CMK (cell line): Measurements from ENCODE around the gene ZNF410.
"Not testable (repeated sequence)": the region's sequence is repeated elsewhere in the genome, so short reads cannot be mapped to it uniquely, and the experiment has no call there.

Source experiments
- DNase-seq: peaks from one replicate; pipeline ENCODE4 v3.0.0-alpha.2; 2010; ENCODE audit warnings: low read depth

ZNF410 gene

GRCh38 chr14:73887318-73887616, 608 bp downstream of the ZNF410 start:
- no peak for DNase-seq

DNA sequence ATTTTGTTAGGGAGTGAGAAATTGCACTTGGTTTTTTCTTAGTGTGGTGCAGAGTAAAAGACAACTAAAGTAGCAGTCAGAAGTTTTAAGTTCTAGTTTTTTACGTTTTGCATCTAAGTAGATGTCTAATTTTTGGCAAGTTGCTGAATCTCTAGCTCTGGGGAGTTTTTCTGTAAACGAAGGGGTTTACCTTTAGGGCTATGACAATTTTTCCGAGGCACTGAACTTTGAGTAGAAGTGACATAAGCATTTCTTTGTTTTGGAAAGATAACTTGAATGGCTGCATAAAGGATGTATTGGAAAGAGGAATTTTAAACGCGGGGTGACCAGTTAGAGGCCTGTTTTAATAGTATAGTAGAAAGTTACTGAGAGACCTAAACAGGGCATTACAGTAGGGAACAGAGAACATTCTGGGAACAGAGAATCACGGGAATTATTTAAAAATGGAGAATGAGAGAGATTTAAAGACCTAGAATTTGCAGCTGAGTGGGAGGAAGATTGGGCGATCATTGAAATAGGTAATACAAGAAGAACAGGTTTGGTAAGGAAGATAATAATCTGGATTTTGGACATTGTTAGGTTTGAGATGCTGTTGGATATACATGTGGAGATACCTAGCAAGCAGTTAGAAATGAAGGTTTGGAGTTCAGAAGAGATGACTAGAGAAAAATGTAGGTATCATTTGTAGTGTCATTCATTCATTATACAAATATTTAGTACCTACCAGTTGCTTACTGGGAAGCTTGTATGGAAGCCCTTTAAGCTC, 1.2 kb downstream of the ZNF410 start:
- no peak for DNase-seq

- no peak for DNase-seq
These were observed 1.7 kb downstream of the ZNF410 start for GRCh38 chr14:73888460-73888725.

DNA sequence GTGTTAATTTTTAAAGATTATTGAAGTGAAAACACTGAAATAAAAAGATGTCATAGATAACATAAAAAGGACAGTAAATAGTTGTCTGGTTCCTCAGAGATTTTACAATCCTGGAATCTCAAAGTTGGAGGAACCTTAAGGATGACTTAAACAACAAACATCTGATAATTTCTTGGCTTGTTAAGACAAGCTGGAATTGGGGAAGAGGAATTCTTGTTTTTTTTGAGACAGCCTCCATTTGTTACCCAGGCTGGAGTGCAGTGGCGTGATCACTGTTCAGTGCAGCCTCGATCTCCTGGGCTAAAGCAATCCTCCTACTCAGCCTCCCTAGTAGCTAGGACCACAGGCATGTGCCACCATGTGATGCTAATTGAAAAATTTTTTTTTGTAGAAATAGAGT, 2.3 kb downstream of the ZNF410 start:
- DNase-seq, result no peak

GRCh38 chr14:73889376-73889775, 2.7 kb downstream of the ZNF410 start:
- no peak for DNase-seq

GRCh38 chr14:73894180-73894687, 7.6 kb downstream of the ZNF410 start:
- not testable (repeated sequence) for DNase-seq

- no peak for DNase-seq
These were observed 9.3 kb downstream of the ZNF410 start for GRCh38 chr14:73895939-73896338.

GRCh38 chr14:73896521-73896920, 9.9 kb downstream of the ZNF410 start:
- no peak for DNase-seq

DNA sequence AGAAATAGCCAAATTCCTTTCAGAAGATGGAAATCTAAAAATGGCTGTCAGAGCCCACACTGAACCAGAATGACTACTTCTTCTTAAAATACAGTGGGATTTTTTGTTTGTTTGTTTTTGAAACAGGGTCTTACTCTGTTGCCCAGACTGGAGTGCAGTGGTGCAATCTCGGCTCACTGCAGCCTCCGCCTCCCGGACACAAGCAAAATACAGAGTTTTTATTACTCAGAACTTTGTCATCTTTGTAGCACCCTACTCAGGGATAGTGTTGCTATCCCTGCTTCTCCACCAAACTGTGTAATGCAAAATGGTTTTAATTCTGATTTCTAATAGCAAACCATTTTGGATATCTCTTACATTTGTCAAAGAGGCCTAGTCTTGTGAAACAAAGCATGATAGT, 16.4 kb downstream of the ZNF410 start:
- DNase-seq, result no peak

DNA sequence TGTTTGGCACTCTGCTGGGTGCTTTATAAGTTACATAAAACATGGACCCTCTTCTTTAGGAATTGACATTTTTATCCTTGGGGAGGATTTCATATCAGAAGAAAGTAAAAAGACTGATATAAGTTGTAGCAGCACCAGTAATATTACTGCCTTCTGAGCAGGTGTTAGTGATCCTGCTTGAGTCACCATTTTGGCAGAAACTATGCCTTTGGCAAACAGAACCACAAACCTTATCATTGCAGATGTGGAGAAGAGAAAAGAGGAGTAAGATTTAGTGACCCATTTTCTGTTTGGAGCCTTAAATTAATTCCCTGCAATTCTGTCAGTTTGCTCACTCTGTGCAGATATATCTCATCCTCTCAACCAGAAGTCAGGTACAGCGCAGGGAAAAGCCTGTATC, 23.0 kb downstream of the ZNF410 start:
- no peak for DNase-seq

DNA sequence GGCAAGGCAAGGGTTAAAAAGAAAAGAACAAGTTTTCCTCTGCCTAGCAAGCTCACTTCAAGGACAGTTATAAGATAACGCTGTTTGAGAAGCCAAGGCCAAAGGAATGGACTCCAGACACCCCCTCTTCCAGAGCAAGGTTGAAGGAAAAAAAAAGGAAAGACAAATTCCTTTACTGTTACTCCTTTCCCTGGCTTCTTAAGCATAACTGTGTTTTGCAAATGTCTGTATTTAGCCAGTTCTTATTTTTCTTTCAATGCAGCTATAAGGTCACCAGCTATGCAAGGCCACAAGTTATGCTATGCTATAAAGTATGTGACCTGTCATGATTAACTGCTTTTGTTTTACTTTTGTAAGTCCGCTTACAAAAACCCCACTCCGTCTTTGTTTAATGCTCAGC, 26.6 kb downstream of the ZNF410 start:
- DNase-seq, result no peak

DNA sequence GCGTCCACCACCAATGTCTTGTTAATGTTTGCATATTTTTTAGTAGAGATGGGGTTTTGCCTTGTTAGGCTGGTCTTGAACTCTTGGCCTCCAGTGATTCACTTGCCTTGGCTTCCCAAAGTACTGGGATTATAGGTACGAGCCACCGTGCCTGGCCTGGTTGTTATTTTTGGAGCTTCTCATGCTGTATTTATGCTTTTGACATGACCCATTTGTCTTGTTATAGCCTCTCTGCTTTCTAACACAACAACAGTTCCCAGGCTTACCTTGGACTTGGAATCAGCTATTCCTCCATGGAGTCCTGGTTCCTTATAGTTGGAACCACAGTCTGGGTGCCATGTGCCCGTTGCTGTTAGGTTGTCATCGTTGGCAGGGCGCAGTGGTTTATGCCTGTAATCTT, 29.7 kb downstream of the ZNF410 start:
- no peak for DNase-seq

DNA sequence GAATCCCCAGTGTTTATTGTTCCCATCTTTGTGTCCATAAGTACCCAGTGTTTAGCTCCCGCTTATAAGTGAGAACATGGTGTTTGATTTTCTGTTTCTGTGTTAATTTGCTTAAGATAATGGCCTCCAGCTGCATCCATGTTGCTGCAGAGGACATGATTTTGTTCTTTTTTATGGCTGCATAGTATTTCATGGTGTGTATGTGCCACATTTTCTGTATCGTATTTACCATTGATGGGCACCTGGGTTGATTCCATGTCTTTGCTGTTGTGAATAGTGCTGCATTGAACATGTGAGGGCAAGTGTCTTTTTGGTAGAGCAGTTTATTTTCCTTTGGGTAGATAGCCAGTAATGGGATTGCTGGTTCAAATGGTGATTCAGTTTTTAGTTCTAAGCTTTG, 32.8 kb downstream of the ZNF410 start:
- not testable (repeated sequence) for DNase-seq

- DNase-seq, result no peak
These were observed 37.7 kb downstream of the ZNF410 start for GRCh38 chr14:73924337-73924736.

GRCh38 chr14:73935666-73936065, 49.0 kb downstream of the ZNF410 start:
- DNase-seq, result no peak

GRCh38 chr14:73936548-73936947, 49.9 kb downstream of the ZNF410 start:
- DNase-seq, result no peak

- DNase-seq, result no peak
These were observed 50.4 kb downstream of the ZNF410 start for GRCh38 chr14:73937012-73937411.

- DNase-seq, result no peak
These were observed 55.5 kb downstream of the ZNF410 start for GRCh38 chr14:73942180-73942579.

DNA sequence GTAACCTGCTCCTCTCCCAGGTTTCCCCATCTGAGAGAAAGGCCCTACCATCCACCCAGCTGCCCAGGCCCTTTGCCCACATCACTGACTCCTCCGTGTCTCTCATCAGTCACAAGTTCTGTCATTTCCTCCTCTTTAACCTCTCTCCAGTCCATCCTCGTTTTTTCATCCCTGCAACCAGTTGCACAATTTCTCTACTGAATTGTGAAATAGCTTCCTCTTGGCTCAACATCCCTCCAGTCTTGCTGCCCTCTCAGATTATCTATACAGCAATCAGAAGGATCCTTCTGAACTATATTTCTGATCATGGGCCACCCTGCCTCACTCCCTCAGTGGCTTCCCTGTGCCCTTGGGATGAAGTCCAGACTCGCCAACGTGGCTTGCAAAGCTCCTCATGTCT, 56.4 kb downstream of the ZNF410 start:
- DNase-seq, result no peak

GRCh38 chr14:73944432-73945158, 57.9 kb downstream of the ZNF410 start:
- DNase-seq, result no peak

DNA sequence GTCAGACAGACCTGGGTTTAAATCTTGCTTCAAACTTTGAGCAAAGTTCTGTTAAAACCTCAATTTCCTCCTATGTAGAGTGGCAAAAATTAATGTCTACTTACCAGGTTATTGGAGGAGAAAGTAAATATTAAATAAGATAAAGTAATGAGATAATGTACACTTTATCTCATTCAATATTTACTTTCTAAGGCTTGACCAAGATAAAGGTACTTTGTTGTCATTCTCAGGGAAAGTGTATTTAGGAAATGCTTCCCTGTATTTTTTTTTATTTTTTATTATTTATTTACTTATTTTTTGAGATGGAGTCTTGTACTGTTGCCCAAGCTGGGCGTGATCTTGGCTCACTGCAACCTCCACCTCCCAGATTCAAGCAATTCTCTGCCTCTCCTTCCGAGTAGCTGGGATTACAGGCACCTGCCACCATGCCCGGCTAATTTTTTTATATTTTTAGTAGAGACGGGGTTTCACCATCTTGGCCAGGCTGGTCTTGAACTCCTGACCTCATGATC, 58.6 kb downstream of the ZNF410 start:
- DNase-seq, result no peak

- peak; percentile 68 for DNase-seq
These were observed 63.4 kb downstream of the ZNF410 start, which contains the start of the genes COQ6 and FAM161B for GRCh38 chr14:73949752-73950734. Gene COQ6 (plus strand): TSS chr14:73950302. CDS start chr14:73950333, 31 bp downstream. Gene FAM161B (minus strand): TSS chr14:73950094. CDS start chr14:73950026, 68 bp downstream.
